Globus pallidus (tissue), 1 donor: ENCODE measurements around the gene PTPN1.

Experiments
- DNase-seq: peaks from one replicate; pipeline ENCODE4 v3.0.0-alpha.2; 2015; ENCODE audit warnings: low spot score

PTPN1 gene

GRCh38 chr20:50575865-50576720 lies 65.9 kb downstream of the PTPN1 start:
- peak; percentile 55 for DNase-seq

GRCh38 chr20:50577175-50578018 lies 67.2 kb downstream of the PTPN1 start:
- DNase-seq, result no peak

- DNase-seq, result no peak
Measured at GRCh38 chr20:50578061-50578777, 68.0 kb downstream of the PTPN1 start.

GRCh38 chr20:50578778-50579165 lies 68.6 kb downstream of the PTPN1 start:
- DNase-seq, result no peak

- no peak for DNase-seq
Measured at GRCh38 chr20:50579511-50579910, 69.3 kb downstream of the PTPN1 start.

DNA sequence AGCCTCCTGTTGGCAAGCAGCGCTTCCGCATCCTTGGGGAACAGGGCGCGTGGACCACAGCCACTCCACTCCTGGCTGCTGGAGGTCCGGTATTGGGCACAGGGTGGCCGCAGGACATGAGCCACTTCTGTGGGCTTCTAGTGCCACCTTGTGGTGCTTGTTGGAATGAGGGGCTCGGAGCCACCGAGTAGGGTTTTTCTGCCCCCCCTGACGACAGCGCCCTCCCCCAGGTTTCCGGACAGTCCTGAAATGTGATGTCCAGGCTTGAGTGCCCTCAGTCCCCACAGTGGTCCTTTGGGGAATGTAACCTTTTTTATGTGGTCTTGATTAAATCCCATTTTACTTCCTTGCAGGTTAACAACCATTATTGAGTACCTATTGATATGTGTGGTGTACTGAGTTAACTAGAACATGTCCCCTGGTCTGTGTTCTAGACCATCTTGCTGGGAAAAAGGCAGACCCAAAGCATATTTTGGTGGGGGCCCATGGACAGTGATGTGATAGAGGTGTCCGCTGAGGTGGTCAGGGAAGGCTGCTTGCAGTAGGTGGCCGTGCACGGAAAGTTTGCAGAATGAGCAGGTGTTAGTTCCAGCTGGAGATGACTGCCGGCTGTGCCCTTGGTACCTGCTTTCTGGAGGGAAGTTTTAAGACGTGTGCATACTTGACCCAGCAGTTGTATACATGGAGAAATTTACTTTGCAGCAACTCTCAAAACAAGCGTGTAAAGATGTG lies 70.0 kb downstream of the PTPN1 start:
- peak; percentile 35 for DNase-seq

GRCh38 chr20:50580842-50581544 lies 70.8 kb downstream of the PTPN1 start:
- DNase-seq, result no peak

DNA sequence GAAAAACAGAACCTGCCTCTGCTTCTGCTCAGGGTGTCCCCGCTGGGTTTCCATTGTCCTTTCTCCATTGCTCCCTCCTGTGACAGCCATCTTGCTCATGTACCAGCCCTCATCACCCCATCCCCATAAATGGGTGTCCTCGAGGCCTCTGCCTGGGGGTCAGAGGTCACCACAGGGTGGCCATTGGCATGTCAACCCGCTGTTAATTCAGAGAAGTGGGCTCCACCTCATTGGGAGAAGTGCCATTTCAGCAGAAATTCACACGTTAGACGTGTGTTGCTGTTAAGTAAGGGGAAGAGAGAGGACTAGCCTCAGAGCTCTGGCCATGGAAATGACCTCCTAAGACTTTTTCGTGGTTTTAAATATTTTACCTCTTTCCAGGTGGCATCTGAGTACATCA lies 71.9 kb downstream of the PTPN1 start:
- DNase-seq, result no peak

DNA sequence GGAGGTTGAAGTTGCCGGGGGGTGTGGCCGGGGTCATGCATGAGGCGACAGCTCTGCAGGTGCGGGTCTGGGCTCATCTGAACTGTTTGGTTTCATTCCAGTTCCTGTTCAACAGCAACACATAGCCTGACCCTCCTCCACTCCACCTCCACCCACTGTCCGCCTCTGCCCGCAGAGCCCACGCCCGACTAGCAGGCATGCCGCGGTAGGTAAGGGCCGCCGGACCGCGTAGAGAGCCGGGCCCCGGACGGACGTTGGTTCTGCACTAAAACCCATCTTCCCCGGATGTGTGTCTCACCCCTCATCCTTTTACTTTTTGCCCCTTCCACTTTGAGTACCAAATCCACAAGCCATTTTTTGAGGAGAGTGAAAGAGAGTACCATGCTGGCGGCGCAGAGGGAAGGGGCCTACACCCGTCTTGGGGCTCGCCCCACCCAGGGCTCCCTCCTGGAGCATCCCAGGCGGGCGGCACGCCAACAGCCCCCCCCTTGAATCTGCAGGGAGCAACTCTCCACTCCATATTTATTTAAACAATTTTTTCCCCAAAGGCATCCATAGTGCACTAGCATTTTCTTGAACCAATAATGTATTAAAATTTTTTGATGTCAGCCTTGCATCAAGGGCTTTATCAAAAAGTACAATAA lies 72.5 kb downstream of the PTPN1 start:
- DNase-seq, result no peak

GRCh38 chr20:50583442-50584150 lies 73.4 kb downstream of the PTPN1 start:
- no peak for DNase-seq

DNA sequence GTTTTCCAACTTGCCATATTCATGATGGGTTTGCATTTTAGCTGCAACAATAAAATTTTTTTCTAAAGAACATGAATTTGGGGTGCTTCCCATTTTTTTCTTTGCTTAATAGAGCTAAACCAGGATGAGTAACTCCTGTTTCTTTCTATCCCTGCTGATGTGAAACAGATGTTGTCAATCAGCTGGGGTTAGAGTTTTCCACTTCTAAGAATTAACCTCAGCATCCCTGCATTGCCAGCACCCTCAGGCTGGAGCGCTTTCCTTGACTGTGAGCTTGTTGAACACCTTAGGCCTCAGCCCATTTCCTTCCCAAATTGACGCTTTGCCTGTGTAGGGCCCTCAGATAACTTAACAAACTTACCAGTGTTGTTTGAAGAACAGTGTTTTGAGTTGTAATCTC lies 74.5 kb downstream of the PTPN1 start:
- no peak for DNase-seq

DNA sequence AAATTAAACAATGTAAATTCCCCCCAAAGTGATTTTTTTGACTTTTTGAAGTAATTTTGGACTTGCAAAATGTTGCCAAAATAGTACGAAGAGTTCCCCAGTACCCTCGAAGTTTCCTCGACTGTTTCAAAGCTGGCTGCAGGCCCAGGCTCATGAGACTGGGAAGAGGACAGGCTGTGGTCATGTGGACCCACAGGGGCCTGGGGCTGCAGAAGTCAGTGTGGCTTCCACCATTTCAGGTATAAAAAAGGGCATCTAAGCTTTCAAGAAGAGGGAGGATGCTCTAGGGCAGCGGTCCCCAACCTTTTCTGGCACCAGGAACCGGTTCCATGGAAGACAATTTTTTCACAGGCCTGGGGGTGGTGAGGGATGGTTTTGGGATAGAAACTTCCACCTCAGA lies 75.0 kb downstream of the PTPN1 start:
- DNase-seq, result no peak

GRCh38 chr20:50585678-50586077 lies 75.5 kb downstream of the PTPN1 start:
- no peak for DNase-seq

DNA sequence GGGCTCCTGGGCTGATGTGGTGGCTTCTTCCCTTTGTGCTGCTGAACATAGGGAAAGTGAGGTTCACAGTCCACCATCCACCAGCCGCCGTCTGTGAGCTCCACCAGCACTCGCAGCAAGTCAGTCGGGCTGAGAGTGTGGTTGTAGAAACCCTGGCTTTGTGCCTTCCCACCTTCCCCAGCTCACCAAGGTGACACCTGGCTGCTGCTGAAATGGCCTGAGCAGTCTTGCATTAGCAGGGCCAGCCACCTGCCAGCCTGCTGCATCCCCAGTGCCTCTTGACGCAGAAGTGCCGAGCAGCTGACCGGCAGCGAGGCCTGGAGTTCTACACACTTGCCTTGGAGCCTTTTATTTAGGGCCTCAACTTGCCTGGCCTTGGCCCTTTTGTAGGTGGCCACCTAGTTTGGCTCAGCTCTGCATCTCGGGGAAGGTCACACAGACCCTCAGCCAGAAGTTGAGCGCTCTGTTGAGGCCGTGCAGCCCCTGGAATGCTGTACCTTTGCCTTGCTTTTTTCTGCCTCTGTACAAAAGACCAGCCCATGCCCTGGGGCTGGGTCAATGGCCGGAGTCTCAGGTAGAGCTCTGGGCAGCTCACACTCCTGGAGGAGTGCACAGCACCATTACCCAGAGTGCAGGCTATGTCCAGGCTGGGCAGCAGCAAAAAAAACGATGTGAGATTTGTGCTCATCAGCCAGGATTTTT lies 76.5 kb downstream of the PTPN1 start:
- no peak for DNase-seq

DNA sequence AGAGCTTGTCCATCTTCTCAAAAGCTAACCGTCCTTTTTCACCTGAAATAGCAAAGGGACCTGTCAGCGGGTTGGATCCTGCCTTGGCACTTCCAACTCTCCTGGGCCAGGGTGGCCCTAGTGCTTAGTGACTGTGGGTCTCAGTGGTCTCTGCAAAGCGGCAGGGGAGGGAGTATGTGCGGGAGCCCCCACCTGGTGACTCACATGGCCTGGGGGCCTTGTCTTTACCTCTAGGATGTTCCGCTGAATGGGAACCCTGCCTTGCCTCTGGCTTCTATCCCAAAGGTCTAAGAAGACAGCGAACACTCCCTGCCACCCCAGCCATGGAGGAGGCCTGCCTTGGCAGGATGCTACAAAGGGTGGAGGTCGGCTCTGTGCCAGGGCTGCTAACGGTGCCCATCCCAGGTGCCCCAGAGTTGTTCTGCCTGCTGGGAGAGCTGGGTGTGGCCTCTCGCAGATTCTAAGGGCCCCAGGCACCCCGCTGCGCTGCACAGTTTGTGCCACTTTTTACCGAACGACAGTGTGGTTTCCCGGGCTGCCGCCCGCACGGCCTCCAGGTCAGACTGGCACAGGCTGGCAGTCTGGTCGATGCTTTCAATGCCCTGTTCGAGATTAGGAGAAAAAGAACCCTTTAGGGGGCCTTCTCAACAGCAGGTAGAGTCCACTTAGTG lies 77.2 kb downstream of the PTPN1 start:
- DNase-seq, result no peak

DNA sequence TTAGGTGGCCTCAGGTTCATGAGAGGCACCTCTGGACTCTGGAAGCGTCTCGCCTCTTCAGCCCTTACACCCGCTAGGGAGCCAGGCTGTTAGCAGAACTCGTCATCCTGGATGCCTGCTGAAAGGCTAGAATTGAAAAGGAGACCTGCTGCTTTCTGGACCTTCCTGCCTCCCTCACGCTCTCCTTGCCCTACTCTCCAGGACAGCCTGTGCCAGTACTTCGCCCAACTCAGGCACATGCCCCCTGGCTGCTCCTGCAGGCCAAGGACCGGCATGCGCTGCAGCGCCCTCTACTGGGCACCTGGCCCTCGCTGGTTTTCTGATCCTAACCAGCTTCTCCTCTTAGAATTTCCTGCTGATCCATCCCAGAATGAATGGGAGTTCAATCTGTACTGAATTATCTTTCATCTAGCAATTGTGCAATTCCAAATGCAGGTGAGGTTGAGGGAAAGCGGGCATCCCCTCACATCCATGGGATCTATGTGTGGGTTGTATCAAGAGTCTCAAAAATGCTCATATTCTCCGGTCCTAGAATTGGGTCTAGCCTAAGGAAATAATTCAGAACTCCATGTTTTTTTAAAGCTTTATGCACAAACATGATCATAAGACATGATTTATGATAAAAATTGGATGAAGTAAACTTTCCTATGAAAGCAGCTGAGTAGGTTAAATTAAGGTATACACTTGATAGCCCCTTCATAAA lies 78.0 kb downstream of the PTPN1 start:
- DNase-seq, result no peak

GRCh38 chr20:50589548-50590347 lies 79.6 kb downstream of the PTPN1 start:
- DNase-seq, result no peak

DNA sequence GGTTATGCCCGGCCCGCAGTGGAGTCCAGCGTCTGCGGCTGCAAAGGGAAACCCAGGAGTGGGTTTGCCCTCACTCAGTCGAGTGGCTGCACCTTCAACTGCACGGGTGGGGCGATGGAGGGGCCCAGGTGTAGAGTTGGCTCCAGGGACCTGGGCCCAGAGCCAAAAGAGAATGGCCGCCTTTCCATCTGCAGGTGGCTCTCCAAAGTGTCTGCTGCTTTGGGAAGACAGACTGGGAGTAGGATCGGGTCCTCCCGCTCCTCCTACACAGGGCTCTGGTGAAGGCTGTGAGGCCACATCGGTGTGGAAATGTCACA lies 80.1 kb downstream of the PTPN1 start:
- no peak for DNase-seq
